Measurements from ENCODE around the gene ST3GAL6. TPM values are rescaled to one million over a fixed set of nuclear protein-coding genes. Genes with fewer than 3 reads are reported as not detected.
"Not testable (repeated sequence)": the region's sequence is repeated elsewhere in the genome, so short reads cannot be mapped to it uniquely, and the experiment has no call there.

ST3GAL6 gene
- polyA plus RNA-seq, 3 donors = 56.4 to 77.6 (median 76.5) TPM

DNA sequence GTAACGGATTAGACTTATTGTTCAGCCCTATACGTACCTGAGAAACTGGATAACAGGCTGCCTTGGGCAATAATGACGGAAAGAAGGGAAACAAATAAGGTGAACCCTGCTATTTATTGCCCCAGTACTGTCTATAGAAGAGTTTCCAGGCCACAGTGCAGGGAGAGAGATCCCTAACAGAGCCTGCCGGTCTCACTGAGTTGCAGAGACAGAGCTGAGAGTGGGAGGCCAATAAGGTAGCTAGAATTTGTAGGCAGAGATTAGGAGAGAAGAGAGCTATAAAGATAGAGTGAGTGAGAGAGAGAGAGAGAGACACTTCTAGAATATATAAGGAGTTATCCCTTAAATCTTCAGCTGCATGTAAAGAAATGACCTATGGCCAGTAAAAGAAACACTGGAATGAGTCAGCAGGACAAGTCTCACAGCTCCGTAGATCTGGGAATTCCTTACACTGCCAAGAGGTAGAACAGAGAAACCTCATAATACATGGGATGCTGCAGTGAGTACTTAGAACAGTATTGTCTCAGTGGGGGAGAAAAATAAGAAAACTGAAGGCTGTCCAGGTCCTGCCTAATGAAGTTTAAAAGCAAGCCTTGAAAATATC lies 51.8 kb downstream of the ST3GAL6 start:
- no peak for DNase-seq (ENCODE audit: extremely low read depth in 1 of 11, low read depth in 9 of 11, low spot score in 4 of 11)

- DNase-seq (ENCODE audit: extremely low read depth in 1 of 11, low read depth in 9 of 11, low spot score in 4 of 11) = peak in 6 of 11 donors; percentile 28 to 50 (median 45)
These were observed 54.5 kb downstream of the ST3GAL6 start for GRCh38 chr3:98817547-98818041.

GRCh38 chr3:98821063-98821462 lies 57.9 kb downstream of the ST3GAL6 start:
- no peak for DNase-seq (ENCODE audit: extremely low read depth in 1 of 11, low read depth in 9 of 11, low spot score in 4 of 11)

- DNase-seq (ENCODE audit: extremely low read depth in 1 of 11, low read depth in 9 of 11, low spot score in 4 of 11) = no peak
These were observed 60.7 kb downstream of the ST3GAL6 start for GRCh38 chr3:98823791-98824190.

DNA sequence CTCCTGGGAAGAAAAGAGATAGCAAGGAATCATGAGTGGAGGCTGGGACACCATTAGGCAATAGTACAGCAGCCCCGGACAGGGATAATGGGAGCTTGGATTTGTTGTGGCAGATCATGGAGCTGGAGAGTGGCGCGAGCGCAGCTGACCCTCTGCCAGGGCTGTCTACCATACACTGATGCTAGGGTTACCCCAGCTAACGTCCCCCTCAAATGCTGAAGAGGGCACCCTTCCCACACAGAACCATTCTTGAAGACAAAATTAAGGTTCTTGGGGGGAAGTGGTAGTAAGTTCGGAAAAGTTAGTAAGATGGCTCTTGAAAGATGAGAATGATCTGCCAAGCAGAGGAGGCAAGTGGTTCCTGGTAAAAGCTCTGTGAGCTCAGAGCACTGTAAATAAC lies 61.1 kb downstream of the ST3GAL6 start:
- no peak for DNase-seq (ENCODE audit: extremely low read depth in 1 of 11, low read depth in 9 of 11, low spot score in 4 of 11)

DNA sequence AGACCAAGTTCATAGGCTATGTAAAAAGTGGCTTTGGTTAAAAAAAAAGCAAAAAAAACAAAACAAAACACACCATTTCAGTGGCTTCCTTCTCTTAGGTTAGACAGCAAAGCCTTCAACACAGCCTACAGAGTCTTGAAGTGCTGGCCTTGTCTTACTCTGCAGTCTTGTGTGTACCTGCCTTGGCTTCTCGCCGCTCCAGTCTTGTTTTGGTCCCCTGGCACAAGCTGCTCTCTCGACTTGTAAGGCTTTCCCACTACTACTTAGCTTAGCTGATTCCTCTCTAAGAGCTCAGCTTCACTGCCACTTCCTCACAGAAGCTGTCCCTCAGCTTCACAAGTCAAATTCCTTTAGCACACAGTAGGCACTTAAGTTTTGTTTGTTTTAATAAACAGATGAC lies 63.0 kb downstream of the ST3GAL6 start:
- DNase-seq (ENCODE audit: extremely low read depth in 1 of 11, low read depth in 9 of 11, low spot score in 4 of 11) = no peak

GRCh38 chr3:98827221-98827920 lies 64.2 kb downstream of the ST3GAL6 start:
- DNase-seq (ENCODE audit: extremely low read depth in 1 of 11, low read depth in 9 of 11, low spot score in 4 of 11) = no peak

DNA sequence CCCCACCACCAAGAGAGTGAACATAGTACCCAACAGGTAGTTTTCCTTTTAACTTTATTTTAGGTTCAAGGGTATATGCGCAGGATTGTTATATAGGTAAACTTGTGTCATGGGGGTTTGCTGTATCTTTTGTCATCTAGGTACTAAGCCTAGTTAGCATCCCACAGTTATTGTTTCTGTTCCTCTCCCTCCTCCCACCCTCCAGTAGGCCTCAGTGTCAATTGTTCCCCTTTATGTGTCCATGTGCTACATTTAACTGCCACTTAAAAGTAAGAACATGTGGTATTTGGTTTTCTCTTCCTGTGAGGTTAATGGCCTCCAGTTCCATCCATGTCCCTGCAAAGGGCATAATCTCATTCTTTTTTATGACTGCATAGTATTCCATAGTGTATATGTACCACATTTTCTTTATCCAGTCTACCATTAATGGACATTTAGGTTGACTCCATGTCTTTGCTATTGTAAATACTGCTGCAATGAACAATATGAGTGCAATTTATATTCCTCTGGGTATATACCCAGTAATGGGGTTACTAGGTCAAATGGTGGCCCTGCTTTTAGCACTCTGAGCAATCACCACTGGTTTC lies 66.2 kb downstream of the ST3GAL6 start:
- DNase-seq (ENCODE audit: extremely low read depth in 1 of 11, low read depth in 9 of 11, low spot score in 4 of 11) = no peak

DNA sequence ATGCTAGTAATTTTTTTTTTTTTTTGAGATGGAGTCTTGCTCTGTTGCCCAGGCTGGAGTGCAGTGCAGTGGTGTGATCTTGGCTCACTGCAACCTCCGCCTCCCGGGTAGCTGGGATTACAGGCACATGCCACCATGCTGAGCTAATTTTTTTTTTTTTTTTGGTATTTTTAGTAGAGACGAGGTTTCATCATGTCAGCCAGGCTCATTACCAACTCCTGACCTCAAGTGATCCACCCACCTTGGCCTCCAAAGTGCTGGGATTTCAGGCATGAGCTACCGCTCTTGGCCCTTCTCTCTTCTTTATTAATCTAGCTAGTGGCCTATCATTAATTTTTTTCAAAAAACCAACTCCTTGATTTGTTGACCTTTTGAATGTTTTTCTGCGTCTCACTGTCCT lies 67.9 kb downstream of the ST3GAL6 start:
- DNase-seq (ENCODE audit: extremely low read depth in 1 of 11, low read depth in 9 of 11, low spot score in 4 of 11) = not testable (repeated sequence)

- no peak for DNase-seq (ENCODE audit: extremely low read depth in 1 of 11, low read depth in 9 of 11, low spot score in 4 of 11)
These were observed 76.7 kb downstream of the ST3GAL6 start for GRCh38 chr3:98839846-98840245.

- no peak for DNase-seq (ENCODE audit: extremely low read depth in 1 of 11, low read depth in 9 of 11, low spot score in 4 of 11)
These were observed 80.3 kb downstream of the ST3GAL6 start for GRCh38 chr3:98843266-98843959.

Other genes starting within 250 kb of the ST3GAL6 start
- 100 to 1,000 TPM; 140 to 174 (median 164) TPM for gene CLDND1, start 240.4 kb upstream of the ST3GAL6 start, polyA plus RNA-seq (ENCODE audit: insufficient read length in 3 of 3)
- gene GPR15, start 231.4 kb upstream of the ST3GAL6 start, polyA plus RNA-seq (ENCODE audit: insufficient read length in 3 of 3) = not detected
- 10 to 100 TPM; 21.8 to 23.8 (median 23.2) TPM for gene CPOX, start 169.7 kb upstream of the ST3GAL6 start, polyA plus RNA-seq (ENCODE audit: insufficient read length in 3 of 3)
- 10 to 100 TPM; 49.2 to 58.2 (median 55.7) TPM for gene DCBLD2, start 138.4 kb downstream of the ST3GAL6 start, polyA plus RNA-seq (ENCODE audit: insufficient read length in 3 of 3)